ENCODE data around the gene LYSMD4. TPM values are rescaled to one million over a fixed set of nuclear protein-coding genes. Genes with fewer than 3 reads are reported as not detected.
"Not testable (repeated sequence)": the region's sequence is repeated elsewhere in the genome, so short reads cannot be mapped to it uniquely, and the experiment has no call there.

The LYSMD4 gene
- total and polyA plus RNA-seq, 2 donors (not counting 1 experiment from before 2014, with no cell fraction given), result 9.7 to 10.3 TPM

- ChIA-PET POLR2A (no interaction called here), CTCF (interaction anchor here (1.2 to 7.2 kb wide), 2 partner anchors 343 to 478 kb away, joined by 3 to 153 read pairs; no protein-coding TSS in a partner anchor)
- Histone ChIP-seq H3K79me2 (ENCODE audit: control insufficient read depth, insufficient read depth, low read length) (no peaks in the 10 kb centered on the region), H3K36me3 (replicated peaks in 1 of 2; ENCODE audit: control extremely low read depth in 1 of 2, control insufficient read depth in 1 of 2, extremely low read depth in 1 of 2, insufficient read depth in 2 of 2, low read length in 1 of 2) (no peaks in the 10 kb centered on the region), H3K9ac (ENCODE audit: low read length) (no peak overlapping the region), H3K27me3 (replicated peaks in 1 of 4; ENCODE audit: control extremely low read depth in 1 of 4, control insufficient read depth in 3 of 4, insufficient read depth in 4 of 4, low read length in 3 of 4) (no peaks in the 10 kb centered on the region), H2AFZ (ENCODE audit: insufficient read depth, low read depth, low read length, poor library complexity, severe bottlenecking) (no peak overlapping the region), H3K4me1 (ENCODE audit: control insufficient read depth in 2 of 2, insufficient read depth in 2 of 2, low read length in 2 of 2) (peaks cover 5 to 6% of the 10 kb centered on the region in 2 donors), H3K4me3 (ENCODE audit: control extremely low read depth in 1 of 5, extremely low read depth in 1 of 5, insufficient read depth in 1 of 5, low read depth in 2 of 5, low read length in 4 of 5) (no peak overlapping the region), H3K4me2 (replicated peaks; ENCODE audit: low read depth, low read length, poor library complexity, severe bottlenecking) (no peak overlapping the region), H3K27ac (ENCODE audit: low read length in 2 of 2) (no peak overlapping the region), H4K20me1 (ENCODE audit: control insufficient read depth, insufficient read depth, low read length, poor library complexity, severe bottlenecking) (no peaks in the 10 kb centered on the region), H3K9me3 (ENCODE audit: control extremely low read depth in 1 of 3, control insufficient read depth in 2 of 3, insufficient read depth in 1 of 3, low read length in 2 of 3) (no peaks in the 10 kb centered on the region)
- Mint-ChIP-seq H3K9me3 (ENCODE audit: insufficient read depth) (no peaks in the 10 kb centered on the region), H3K4me1 (peaks cover 7% of the 10 kb centered on the region), H3K27me3 (no peaks in the 10 kb centered on the region), H3K27ac (no peak overlapping the region), H3K4me3 (no peak overlapping the region)
- ATAC-seq (ENCODE audit: low read depth), result no peak
- intact Hi-C loops (cut with micrococcal nuclease), result loop anchor here (10.0 kb wide), 1 partner anchor 648 kb away; the partner anchor contains the start of gene SYNM
- DNase-seq, result no peak
- 73% methylated on average over 4 of the region's 4 CpGs for WGBS (ENCODE audit: insufficient coverage)
- TF ChIP-seq, protein P1, sequence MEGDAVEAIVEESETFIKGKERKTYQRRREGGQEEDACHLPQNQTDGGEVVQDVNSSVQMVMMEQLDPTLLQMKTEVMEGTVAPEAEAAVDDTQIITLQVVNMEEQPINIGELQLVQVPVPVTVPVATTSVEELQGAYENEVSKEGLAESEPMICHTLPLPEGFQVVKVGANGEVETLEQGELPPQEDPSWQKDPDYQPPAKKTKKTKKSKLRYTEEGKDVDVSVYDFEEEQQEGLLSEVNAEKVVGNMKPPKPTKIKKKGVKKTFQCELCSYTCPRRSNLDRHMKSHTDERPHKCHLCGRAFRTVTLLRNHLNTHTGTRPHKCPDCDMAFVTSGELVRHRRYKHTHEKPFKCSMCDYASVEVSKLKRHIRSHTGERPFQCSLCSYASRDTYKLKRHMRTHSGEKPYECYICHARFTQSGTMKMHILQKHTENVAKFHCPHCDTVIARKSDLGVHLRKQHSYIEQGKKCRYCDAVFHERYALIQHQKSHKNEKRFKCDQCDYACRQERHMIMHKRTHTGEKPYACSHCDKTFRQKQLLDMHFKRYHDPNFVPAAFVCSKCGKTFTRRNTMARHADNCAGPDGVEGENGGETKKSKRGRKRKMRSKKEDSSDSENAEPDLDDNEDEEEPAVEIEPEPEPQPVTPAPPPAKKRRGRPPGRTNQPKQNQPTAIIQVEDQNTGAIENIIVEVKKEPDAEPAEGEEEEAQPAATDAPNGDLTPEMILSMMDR (IDR thresholded peaks at IDR 0.05), result no peak
- no peak for TF ChIP-seq EZH2 (IDR thresholded peaks at IDR 0.05; ENCODE audit: borderline replicate concordance, insufficient read depth, low read depth, low read length, poor library complexity, severe bottlenecking)
Measured at GRCh38 chr15:99752556-99752955, 19.3 kb upstream of the LYSMD4 start.

GRCh38 chr15:99750326-99750725, 17.1 kb upstream of the LYSMD4 start:
- DNase-seq; H3K9ac ChIP-seq (ENCODE audit: low read length); H3K27ac ChIP-seq (ENCODE audit: low read length in 2 of 2); H3K4me1 Mint-ChIP-seq; H3K4me3 ChIP-seq (ENCODE audit: control extremely low read depth in 1 of 5, extremely low read depth in 1 of 5, insufficient read depth in 1 of 5, low read depth in 2 of 5, low read length in 4 of 5); H3K27me3 ChIP-seq (replicated peaks in 1 of 4; ENCODE audit: control extremely low read depth in 1 of 4, control insufficient read depth in 3 of 4, insufficient read depth in 4 of 4, low read length in 3 of 4); H3K4me1 ChIP-seq (ENCODE audit: control insufficient read depth in 2 of 2, insufficient read depth in 2 of 2, low read length in 2 of 2); H3K27ac Mint-ChIP-seq; ATAC-seq (ENCODE audit: low read depth); H3K4me2 ChIP-seq (replicated peaks; ENCODE audit: low read depth, low read length, poor library complexity, severe bottlenecking); H3K27me3 Mint-ChIP-seq; H3K9me3 ChIP-seq (ENCODE audit: control extremely low read depth in 1 of 3, control insufficient read depth in 2 of 3, insufficient read depth in 1 of 3, low read length in 2 of 3); H3K4me3 Mint-ChIP-seq; H4K20me1 ChIP-seq (ENCODE audit: control insufficient read depth, insufficient read depth, low read length, poor library complexity, severe bottlenecking); H3K9me3 Mint-ChIP-seq (ENCODE audit: insufficient read depth); H2AFZ ChIP-seq (ENCODE audit: insufficient read depth, low read depth, low read length, poor library complexity, severe bottlenecking); POLR2A ChIA-PET; H3K36me3 ChIP-seq (replicated peaks in 1 of 2; ENCODE audit: control extremely low read depth in 1 of 2, control insufficient read depth in 1 of 2, extremely low read depth in 1 of 2, insufficient read depth in 2 of 2, low read length in 1 of 2); H3K79me2 ChIP-seq (ENCODE audit: control insufficient read depth, insufficient read depth, low read length): not testable (repeated sequence)
- CTCF ChIA-PET, result interaction anchor here (2.1 kb wide), 1 partner anchor 46 kb away, joined by 7 read pairs; no protein-coding TSS in a partner anchor
- intact Hi-C loops (cut with micrococcal nuclease), result loop anchor here (10.0 kb wide), 1 partner anchor 646 kb away; the partner anchor contains the start of gene SYNM
- WGBS (ENCODE audit: insufficient coverage), result 98% methylated on average over 7 of the region's 11 CpGs
